ENCODE data around the gene HDDC3.
"Not testable (repeated sequence)": the region's sequence is repeated elsewhere in the genome, so short reads cannot be mapped to it uniquely, and the experiment has no call there.

HDDC3 gene

GRCh38 chr15:90913398-90913944 is 18.9 kb downstream of the HDDC3 start:
- peaks cover 99% of the 10 kb centered on the region for H3K36me3 Mint-ChIP-seq (ENCODE audit: low read depth)
- no peaks in the 10 kb centered on the region for H3K27me3 Mint-ChIP-seq
- no peaks in the 10 kb centered on the region for H3K9me3 Mint-ChIP-seq
- no peak overlapping the region for H3K27ac Mint-ChIP-seq
- no peak for DNase-seq
- no peak overlapping the region for H3K4me3 Mint-ChIP-seq
- H3K4me1 Mint-ChIP-seq (ENCODE audit: low read depth), result no peaks in the 10 kb centered on the region

DNA sequence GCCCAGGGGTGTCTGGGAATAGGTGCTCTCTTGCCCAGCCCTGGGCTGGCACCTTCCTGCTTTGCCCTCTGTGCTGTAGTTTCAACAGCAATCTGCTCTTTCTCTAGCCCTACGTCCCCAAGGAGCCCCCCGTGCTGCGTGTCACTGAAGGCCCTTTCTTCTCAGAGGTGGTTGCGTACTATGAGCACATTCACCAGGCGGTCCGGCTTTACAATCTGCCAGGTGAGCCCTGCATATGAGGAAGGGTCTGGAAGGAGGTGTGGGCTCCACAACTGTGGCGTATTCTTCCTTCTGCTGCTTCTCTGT is 19.6 kb downstream of the HDDC3 start:
- no peak for DNase-seq
- H3K36me3 Mint-ChIP-seq (ENCODE audit: low read depth), result peaks cover 97% of the 10 kb centered on the region
- H3K27ac Mint-ChIP-seq, result no peak overlapping the region
- no peak overlapping the region for H3K4me3 Mint-ChIP-seq
- no peaks in the 10 kb centered on the region for H3K9me3 Mint-ChIP-seq
- no peaks in the 10 kb centered on the region for H3K4me1 Mint-ChIP-seq (ENCODE audit: low read depth)
- no peaks in the 10 kb centered on the region for H3K27me3 Mint-ChIP-seq

DNA sequence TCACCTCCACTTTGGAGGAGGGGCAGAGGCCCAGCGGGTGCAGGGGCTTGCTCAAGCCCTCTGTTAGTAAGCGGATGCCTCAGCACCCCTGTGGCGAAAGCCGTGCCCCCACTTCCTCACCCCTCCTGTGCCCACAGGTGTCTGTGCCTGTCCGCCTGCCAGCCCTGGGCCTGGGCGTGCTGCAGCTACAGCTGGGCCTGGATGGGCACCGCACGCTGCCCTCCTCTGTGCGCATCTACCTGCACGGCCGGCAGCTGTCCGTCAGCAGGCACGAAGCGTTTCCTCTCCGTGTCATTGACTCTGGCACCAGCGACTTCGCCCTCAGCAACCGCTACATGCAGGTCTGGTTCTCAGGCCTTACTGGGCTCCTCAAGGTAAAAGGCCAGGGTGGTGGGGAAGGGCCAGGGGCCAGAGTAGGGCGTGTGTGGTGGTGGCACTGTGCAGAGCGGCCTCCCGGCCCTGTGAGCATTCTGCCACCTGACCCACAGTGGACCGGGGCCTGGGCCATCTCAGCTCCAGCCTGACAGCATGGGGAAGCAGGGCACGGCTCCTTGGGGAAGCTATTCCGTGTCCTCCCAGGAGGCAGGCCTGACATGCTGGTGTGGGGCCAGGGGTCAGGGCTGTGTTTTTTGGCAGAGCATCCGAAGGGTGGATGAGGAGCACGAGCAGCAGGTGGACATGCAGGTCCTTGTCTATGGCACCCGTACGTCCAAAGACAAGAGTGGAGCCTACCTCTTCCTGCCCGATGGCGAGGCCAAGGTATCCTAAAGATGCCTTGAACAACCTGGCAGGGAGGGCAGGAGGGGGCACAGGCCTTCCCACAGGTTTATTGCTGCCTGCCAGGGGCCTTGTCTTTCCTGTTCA is 20.2 kb downstream of the HDDC3 start:
- Mint-ChIP-seq H3K27me3 (no peaks in the 10 kb centered on the region), H3K4me3 (no peak overlapping the region), H3K36me3 (ENCODE audit: low read depth) (peaks cover 97% of the 10 kb centered on the region), H3K4me1 (ENCODE audit: low read depth) (no peaks in the 10 kb centered on the region), H3K9me3 (no peaks in the 10 kb centered on the region), H3K27ac (no peak overlapping the region)
- no peak for DNase-seq

GRCh38 chr15:90911302-90911623 is 21.1 kb downstream of the HDDC3 start:
- H3K9me3 Mint-ChIP-seq, result no peaks in the 10 kb centered on the region
- DNase-seq, result no peak
- no peaks in the 10 kb centered on the region for H3K27me3 Mint-ChIP-seq
- no peaks in the 10 kb centered on the region for H3K4me1 Mint-ChIP-seq (ENCODE audit: low read depth)
- H3K4me3 Mint-ChIP-seq, result no peak overlapping the region
- H3K36me3 Mint-ChIP-seq (ENCODE audit: low read depth), result peaks cover 97% of the 10 kb centered on the region
- no peak overlapping the region for H3K27ac Mint-ChIP-seq

DNA sequence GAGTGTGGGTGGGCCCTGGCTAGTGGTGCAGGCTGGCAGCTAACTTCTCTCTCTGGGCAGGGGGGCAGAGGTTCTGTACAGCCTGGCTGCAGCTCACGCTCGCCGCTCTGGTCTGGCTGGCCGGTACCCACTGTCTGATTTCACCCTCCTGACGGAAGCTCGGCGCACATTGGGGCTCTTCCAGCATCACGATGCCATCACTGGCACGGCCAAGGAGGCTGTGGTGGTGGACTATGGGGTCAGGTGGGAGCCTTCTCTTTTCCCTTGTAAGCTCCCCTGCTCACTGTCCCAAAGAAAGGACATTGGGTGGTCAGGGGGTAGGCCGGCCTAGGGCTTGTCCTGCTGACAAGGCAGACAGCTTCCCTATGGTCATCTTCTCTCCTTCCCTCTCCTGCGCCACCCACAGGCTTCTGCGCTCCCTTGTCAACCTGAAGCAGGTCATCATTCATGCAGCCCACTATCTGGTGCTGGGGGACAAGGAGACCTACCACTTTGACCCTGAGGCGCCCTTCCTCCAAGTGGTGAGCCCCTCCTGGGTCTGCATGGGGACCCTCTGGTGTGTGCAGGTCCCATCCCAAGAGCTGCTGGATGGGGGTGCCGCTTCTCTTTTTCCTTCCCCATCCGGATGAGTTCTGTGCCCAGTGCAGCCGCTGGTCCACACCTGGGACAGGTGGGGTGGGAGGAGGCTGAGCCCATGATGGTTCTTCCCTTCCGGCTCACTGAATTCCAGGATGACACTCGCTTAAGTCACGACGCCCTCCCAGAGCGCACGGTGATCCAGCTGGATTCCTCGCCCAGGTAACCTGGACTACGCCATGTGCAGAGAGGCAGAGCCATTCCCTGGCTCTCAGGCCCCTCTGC is 21.7 kb downstream of the HDDC3 start:
- Mint-ChIP-seq H3K4me1 (ENCODE audit: low read depth) (peaks cover 3% of the 10 kb centered on the region), H3K36me3 (ENCODE audit: low read depth) (peaks cover 97% of the 10 kb centered on the region), H3K4me3 (no peak overlapping the region), H3K27ac (no peak overlapping the region), H3K27me3 (no peaks in the 10 kb centered on the region), H3K9me3 (no peaks in the 10 kb centered on the region)
- DNase-seq, result no peak

- peaks cover 8% of the 10 kb centered on the region for H3K4me1 Mint-ChIP-seq (ENCODE audit: low read depth)
- H3K27me3 Mint-ChIP-seq, result no peaks in the 10 kb centered on the region
- peaks cover 97% of the 10 kb centered on the region for H3K36me3 Mint-ChIP-seq (ENCODE audit: low read depth)
- no peak overlapping the region for H3K27ac Mint-ChIP-seq
- H3K9me3 Mint-ChIP-seq, result no peaks in the 10 kb centered on the region
- H3K4me3 Mint-ChIP-seq, result no peak overlapping the region
- DNase-seq, result no peak
Observed at GRCh38 chr15:90909976-90910375, 22.4 kb downstream of the HDDC3 start.

DNA sequence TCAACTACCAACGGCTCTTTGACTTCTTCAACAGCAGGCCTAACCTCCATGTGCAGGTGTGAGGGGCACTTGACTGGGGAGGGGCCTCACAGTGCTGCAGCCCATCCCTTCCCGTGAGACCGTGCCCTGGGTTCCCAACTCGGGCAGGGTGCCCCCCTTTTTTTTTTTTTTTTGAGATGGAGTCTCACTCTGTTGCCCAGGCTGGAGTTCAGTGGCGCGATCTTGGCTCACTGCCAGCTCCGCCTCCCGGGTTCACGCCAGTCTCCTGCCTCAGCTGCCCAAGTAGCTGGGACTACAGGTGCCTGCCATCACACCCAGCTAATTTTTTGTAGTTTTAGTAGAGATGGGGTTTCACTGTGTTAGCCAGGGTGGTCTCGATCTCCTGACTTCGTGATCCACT is 22.9 kb downstream of the HDDC3 start:
- Mint-ChIP-seq H3K36me3 (ENCODE audit: low read depth) (peaks cover 97% of the 10 kb centered on the region), H3K27ac (peak overlapping the region; percentile 52)
- DNase-seq; H3K4me3 Mint-ChIP-seq; H3K4me1 Mint-ChIP-seq (ENCODE audit: low read depth); H3K9me3 Mint-ChIP-seq; H3K27me3 Mint-ChIP-seq: not testable (repeated sequence)

DNA sequence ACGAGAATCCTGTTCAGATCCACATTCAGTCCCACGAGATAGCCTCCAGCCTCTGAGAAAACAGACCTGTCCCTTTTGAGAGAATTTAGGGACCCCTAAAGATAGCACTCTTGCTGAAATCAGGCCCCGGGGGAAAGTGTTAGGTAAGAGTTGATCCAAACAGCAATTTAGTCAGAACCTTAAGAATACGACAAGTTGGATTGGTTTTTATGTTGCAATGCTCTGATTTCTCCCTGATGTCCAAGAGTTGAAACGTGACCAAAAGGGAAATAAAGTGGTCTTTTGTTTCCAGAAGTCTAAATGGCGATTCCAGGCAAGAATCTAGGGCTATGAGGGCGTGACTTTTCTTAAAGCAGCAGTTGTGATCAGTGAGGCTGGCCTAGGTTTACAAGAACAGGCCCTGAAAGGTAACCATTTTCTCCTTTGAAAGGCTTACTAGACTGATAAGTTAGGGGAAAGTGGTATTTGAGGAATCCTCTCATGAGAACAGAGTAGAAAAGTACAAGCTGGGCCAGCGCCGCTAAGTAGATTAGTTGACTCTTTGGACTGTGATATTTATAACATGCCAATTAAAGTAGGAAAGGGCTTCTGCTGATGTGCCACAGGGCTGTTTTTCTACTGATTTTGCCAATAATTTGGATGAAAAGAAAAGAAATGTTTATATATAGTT is 24.4 kb downstream of the HDDC3 start:
- Mint-ChIP-seq H3K9me3 (no peaks in the 10 kb centered on the region), H3K4me3 (no peak overlapping the region), H3K36me3 (ENCODE audit: low read depth) (peaks cover 92% of the 10 kb centered on the region), H3K27ac (no peak overlapping the region), H3K4me1 (ENCODE audit: low read depth) (peaks cover 16% of the 10 kb centered on the region), H3K27me3 (no peaks in the 10 kb centered on the region)
- no peak for DNase-seq

GRCh38 chr15:90907051-90907660 is 25.2 kb downstream of the HDDC3 start:
- no peak for DNase-seq
- H3K27me3 Mint-ChIP-seq, result no peaks in the 10 kb centered on the region
- peaks cover 16% of the 10 kb centered on the region for H3K4me1 Mint-ChIP-seq (ENCODE audit: low read depth)
- no peak overlapping the region for H3K4me3 Mint-ChIP-seq
- no peaks in the 10 kb centered on the region for H3K9me3 Mint-ChIP-seq
- H3K27ac Mint-ChIP-seq, result no peak overlapping the region
- H3K36me3 Mint-ChIP-seq (ENCODE audit: low read depth), result peaks cover 84% of the 10 kb centered on the region

DNA sequence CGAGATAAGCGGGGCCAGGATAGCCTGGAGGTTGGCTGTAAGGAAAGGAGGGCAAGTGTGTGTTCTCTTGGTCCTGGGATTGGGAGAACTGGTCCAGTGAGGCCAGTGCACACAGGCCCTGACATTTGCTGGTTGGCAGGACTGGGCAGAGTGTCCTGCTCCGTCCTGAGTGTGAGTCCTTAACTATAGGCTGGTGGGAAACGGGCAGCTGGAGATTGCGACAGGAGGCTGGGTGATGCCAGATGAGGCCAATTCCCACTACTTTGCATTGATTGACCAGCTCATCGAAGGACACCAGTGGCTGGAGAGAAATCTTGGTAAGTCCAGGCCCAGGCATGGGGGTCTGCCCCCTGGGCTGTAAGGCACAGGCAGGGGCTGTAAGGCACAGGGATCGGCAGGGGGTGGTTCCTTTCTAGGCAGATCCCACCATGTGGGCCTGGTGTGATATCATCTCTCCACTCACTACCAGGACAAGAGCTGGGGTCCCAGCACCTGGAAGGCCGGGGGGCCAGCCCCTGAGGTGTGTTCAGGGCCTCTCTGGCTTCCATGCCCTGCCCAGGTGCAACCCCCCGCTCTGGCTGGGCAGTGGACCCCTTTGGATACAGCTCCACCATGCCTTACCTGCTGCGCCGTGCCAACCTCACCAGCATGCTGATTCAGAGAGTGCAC is 26.0 kb downstream of the HDDC3 start:
- H3K9me3 Mint-ChIP-seq, result no peaks in the 10 kb centered on the region
- no peaks in the 10 kb centered on the region for H3K27me3 Mint-ChIP-seq
- H3K4me1 Mint-ChIP-seq (ENCODE audit: low read depth), result peaks cover 25% of the 10 kb centered on the region
- no peak for DNase-seq
- no peak overlapping the region for H3K4me3 Mint-ChIP-seq
- H3K36me3 Mint-ChIP-seq (ENCODE audit: low read depth), result peaks cover 78% of the 10 kb centered on the region
- H3K27ac Mint-ChIP-seq, result peak overlapping the region; percentile 8

- H3K27me3 Mint-ChIP-seq, result no peaks in the 10 kb centered on the region
- H3K4me3 Mint-ChIP-seq, result no peak overlapping the region
- H3K27ac Mint-ChIP-seq, result peak overlapping the region; percentile 8
- H3K36me3 Mint-ChIP-seq (ENCODE audit: low read depth), result peaks cover 70% of the 10 kb centered on the region
- peaks cover 28% of the 10 kb centered on the region for H3K4me1 Mint-ChIP-seq (ENCODE audit: low read depth)
- H3K9me3 Mint-ChIP-seq, result no peaks in the 10 kb centered on the region
- DNase-seq, result no peak
Observed at GRCh38 chr15:90905306-90906180, 26.8 kb downstream of the HDDC3 start.

- Mint-ChIP-seq H3K27me3 (no peaks in the 10 kb centered on the region), H3K27ac (no peak overlapping the region)
Observed at GRCh38 chr15:90904746-90905145, 27.6 kb downstream of the HDDC3 start.

More at GRCh38 chr15:90904746-90905145, 27.6 kb downstream of the HDDC3 start:
- no peak overlapping the region for H3K4me3 Mint-ChIP-seq
- DNase-seq, result no peak
- no peaks in the 10 kb centered on the region for H3K9me3 Mint-ChIP-seq
- H3K36me3 Mint-ChIP-seq (ENCODE audit: low read depth), result peaks cover 62% of the 10 kb centered on the region
- peaks cover 30% of the 10 kb centered on the region for H3K4me1 Mint-ChIP-seq (ENCODE audit: low read depth)

Data from activated T-cell treated with anti-CD3 and anti-CD28 coated beads, Interleukin-2, amount 50 U/mL, for 24 hours (primary cell).